SIG-M5 treated with dmso at 0.1 percent for 504 hours (cell line): ENCODE data around the gene NMUR1.
A peak's percentile ranks its signal among the peaks of the same experiment; 100 is the strongest.
"Not testable (repeated sequence)": the region's sequence is repeated elsewhere in the genome, so short reads cannot be mapped to it uniquely, and the experiment has no call there.

ENCODE experiments used
- DNase-seq: peaks from one replicate; lab custom pipeline; 2025; ENCODE audit not compliant: unreplicated experiment; lab: John Stamatoyannopoulos, UW

Gene NMUR1

DNA sequence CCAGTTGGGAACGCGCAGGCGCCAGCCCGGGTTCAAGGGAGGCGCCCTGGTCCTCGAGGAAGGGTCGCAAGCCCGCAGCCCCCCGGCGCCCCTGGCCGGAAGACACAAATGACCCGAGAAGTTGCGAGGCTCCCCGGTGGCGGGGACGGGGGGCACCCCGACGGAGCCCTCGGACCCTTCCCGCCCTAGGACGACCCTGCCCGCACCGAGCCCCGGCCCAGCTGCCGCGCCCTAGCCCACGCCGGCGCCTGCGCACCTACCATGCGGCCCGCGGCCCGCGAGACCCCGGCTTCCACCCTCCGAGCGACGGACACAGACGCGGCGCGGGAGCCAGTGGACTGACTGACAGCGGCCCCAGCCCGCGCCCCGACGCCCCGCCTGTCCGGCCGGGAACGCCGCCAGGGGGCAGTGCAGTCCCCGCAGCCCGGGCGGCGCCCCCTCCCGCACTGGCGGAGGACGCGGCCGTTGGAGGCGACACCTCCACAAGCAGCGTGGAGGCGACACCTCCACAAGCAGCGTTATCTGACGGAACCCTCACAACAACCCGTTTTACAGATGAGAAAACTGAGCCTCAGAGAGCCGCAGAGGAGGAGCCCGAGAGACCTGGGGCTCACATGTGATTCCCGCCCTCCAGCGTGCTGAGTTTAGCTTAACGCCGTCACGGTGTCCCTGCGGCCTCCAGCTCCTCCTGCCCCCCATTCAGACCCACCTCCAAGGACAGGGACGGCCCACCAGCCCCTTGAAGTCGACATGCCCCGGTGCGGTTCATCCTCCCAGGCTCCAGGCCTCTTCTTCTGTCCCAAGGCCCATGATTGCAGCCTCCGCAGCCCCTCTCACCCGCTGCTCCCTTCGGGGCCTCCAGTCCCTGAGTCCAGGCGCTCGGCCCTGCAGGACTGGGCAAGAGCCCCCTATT lies at the start of gene NMUR1:
NMUR1 (minus strand) TSS at position 347 of the 913 bp plus-strand sequence; CDS start at position 263, 84 bp downstream.
- DNase-seq = no peak

GRCh38 chr2:231579560-231579959 lies 49.3 kb upstream of the NMUR1 start:
- DNase-seq = no peak

- DNase-seq = not testable (repeated sequence)
Observed at GRCh38 chr2:231578655-231579054, 48.4 kb upstream of the NMUR1 start.

- no peak for DNase-seq
Observed at GRCh38 chr2:231576465-231576864, 46.2 kb upstream of the NMUR1 start.

- DNase-seq = no peak
Observed at GRCh38 chr2:231575612-231576256, 45.5 kb upstream of the NMUR1 start.

DNA sequence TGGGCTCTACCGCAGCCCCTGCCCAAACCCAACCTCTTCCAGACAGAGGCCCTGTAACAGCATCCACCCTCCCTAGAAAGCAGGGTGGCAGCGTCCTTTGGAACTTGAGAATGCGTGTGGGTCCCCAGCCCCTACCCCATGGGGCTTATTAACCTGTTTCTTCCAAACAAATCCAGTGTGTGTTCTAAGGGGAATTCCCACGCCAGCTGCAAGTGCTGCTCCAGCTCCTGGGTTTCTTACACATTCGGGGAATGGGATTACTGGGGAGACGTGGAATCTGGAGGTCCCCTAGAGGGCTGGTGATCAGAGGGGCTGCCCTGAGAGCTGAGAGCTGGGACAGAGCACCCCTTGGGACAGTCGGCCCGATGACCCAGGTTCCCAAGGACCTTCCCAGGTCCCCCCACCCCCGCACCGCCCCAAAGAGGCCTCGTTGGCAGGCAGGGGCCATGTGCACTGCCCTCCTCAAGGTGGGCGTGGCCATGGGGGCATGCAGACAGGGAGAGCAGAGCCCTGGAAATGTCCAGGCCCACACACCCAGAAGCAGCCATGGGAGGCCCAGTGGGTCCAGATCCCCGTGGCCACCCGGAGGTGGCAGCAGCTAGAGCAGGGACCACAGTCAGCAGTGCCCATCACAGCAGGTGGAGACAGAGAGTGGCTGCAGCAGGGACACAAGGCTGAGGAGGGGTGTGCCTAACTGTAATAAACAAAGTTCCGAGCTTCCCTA lies 43.6 kb upstream of the NMUR1 start:
- no peak for DNase-seq

DNA sequence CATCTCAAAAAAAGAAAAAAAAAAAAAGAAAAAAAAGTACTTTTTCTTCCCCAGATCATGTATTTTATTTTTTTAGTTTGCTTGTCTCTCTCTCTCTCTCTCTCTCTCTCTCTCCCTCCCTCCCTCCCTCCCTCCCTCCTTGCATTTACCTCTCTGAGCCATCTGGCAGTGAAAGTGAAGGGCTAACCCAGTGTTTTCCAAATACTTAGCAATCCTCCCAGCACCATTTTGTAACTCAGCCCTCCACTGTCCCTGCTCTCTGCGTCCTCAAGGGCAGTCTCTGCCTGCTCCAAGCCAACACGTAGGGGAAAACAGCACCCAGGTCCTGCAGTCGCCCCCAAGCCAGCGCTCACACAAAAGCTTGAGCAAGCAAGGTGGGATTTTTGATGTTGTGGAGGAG lies 42.9 kb upstream of the NMUR1 start:
- DNase-seq = no peak

GRCh38 chr2:231571661-231572191 lies 41.5 kb upstream of the NMUR1 start:
- no peak for DNase-seq

DNA sequence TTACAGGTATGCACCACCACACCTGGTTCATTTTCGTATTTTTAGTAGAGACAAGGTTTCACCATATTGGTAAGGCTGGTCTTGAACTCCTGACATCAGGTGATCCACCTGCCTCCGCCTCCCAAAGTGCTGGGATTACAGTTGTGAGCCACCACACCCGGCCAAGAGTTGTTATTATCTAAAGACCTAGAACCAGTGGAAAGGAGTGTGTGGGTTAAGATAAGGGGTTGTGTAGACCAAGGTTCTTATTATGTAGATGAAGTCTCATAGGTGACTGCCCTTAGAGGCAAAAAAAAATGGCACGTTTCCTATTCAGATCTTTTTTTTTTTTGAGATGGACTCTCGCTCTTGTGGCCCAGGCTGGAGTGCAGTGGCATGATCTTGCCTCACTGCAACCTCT lies 40.7 kb upstream of the NMUR1 start:
- not testable (repeated sequence) for DNase-seq

DNA sequence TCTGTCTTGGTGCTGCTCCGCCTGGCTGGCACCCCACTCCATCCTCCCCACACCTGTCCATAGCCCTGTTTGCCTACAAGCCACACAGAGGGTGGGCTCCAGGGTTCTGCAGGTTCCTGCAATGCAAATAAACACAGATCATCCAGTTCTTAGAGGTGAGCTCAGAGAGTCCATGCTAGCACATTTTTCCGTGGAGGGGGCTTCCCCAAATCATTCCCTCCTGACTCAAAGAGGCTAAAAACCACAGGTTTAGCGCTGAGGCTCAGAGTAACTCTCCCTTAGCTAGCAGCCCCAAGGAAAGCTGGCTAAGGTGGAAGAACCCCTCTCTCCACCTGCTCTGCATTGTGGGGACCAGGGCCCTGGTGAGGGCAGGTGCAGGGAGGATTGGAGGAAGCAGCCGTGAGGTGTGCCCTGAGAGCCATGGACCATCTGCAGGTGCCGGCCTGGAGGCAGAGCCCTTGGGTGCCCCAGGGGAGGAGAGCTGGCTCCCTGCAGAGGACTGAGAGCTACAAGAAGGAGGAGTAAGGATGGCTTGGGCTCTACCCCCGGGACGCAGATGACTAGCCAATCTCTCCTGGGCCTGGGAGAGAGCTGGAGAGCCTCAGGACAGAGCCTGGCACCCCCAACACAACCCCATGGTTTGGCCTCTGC lies 38.7 kb upstream of the NMUR1 start:
- no peak for DNase-seq

DNA sequence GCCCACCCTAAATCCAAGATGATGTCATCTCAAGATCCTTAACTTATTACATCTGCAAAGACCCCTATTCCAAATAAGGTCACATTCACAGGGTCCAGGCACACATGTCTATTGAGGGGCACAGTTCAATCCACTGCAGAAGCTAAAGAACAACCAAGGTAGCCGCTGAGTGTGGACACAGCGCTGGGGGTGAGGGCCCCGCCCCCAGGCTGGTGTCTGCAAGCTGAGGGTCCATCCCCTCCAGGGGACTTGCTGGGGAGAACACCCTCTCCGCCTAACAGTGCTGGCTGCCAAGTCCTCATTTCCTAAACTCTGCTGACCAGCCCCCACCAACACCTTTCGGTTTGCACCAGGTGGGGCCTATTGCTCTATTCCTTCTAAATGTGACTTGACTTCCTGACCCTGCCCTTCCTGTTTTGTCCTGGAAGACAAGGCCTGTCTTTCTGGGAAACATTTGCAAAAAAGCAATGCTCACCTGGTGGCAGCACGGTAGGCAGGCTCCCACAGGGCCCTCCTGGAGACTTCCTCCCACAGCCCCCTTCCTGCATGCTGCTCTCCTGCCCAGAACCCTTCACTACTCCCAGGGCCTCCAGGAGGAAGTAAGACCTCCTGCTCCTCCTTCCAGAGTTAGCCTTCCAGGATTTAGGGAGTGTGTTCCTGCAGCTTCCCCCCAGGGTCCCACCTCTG lies 38.0 kb upstream of the NMUR1 start:
- no peak for DNase-seq

- no peak for DNase-seq
Observed at GRCh38 chr2:231567159-231567558, 36.9 kb upstream of the NMUR1 start.

GRCh38 chr2:231565887-231566594 lies 35.8 kb upstream of the NMUR1 start:
- DNase-seq = no peak

DNA sequence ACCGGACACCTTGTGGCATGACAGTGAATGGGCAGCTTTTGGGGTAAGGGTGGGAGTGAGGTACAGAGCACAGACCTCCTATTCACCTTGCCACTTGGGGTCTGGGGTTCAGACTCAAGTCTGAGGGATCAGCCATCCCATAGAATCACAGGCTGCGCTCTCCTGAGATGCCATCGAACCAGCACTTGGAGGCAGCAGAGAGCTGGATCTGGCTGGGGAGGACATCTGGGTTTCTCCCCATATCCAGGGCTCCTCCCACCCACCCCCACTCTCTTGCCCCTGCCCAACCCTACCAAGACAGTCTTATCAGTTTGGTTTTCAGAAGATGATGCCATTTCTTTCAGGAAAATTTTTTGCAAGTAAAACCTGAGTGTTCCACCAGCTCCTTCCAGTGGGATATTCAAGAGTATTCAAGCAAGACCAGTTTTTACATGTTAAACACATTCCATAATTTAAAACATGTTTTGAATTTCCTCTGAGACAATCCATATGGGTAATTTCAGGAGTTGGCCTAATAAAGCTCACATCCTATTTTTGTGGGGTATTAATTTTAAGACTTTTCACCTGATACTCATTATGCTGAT lies 33.2 kb upstream of the NMUR1 start:
- peak; percentile 69 for DNase-seq

DNA sequence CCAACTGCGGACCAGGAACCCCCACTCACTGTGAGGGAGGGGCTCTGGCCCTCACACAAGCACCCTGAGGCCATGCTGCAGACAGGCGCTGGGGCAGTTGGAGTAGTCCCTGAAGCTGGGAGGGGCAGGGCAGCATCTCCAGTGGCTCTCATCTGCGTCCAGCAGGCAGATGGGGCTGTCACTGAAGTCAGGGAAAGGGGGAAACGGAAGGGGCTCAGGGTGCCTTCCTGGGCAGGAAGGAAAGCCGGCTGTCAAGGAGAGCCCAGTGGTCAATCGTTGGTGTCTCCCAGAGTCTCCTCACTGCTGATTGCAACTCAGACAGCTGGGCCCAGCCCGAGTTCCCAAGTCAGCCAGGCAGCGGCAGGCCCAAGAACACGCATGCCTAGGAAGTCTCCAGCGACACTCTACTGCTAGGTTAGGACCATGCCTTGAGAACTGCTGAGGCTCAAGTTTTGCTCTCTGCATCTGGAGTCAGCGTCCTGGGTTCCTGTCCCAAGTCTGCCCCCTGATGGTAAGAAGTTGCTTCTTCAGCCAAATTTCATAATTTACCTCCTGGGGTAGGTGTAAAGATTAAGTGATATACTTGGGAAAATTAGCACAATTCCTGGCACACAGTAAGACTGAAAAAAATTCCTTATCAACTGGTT lies 27.4 kb upstream of the NMUR1 start:
- peak; percentile 87 for DNase-seq

- DNase-seq = no peak
Observed at GRCh38 chr2:231556981-231557380, 26.7 kb upstream of the NMUR1 start.

DNA sequence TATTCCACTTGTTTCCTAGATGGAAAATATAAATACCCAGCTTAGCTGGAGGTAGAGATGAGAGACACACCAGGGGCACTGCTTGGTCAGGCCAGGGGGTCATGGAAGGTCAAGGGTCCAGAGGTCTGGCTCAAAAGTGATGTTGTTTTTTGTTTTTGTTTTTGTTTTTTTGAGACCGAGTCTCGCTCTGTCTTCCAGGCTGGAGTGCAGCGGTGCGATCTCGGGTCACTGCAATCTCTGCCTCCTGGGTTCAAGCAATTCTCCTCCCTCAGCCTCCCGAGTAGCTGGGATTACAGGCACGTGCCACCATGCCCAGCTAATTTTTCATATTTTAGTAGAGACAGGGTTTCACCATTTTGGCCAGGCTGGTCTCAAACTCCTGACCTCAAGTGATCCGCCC lies 26.3 kb upstream of the NMUR1 start:
- DNase-seq = not testable (repeated sequence)

- DNase-seq = no peak
Observed at GRCh38 chr2:231554748-231555545, 24.7 kb upstream of the NMUR1 start.
